H1 (cell line): ENCODE measurements around the gene VPS11. TPM values are rescaled to one million over a fixed set of nuclear protein-coding genes. Genes with fewer than 3 reads are reported as not detected.

Experiments
- CBX8 ChIP-seq: fragments of 300-800, 300-1000 bp; sonication (generic); IDR thresholded peaks from 2 replicates; pipeline ENCODE4 v1.7.1; 2016; ENCODE audit warnings: low read depth, low read length, borderline replicate concordance
- GABPA ChIP-seq: IDR thresholded peaks from 2 replicates; pipeline ENCODE4 v1.6.1; 2011; ENCODE audit warnings: mild to moderate bottlenecking, low read length, moderate library complexity, borderline replicate concordance; ENCODE audit not compliant: insufficient read depth
- TBP ChIP-seq: IDR thresholded peaks from 2 replicates; pipeline ENCODE4 v1.6.1; 2011; ENCODE audit warnings: low read depth, low read length, improper control_type of control experiment
- polyA plus RNA-seq, 7 experiments: library from polyadenylated mRNA; depleted of rRNA in 3 of 7; stranded (reverse) in 5 of 7; unstranded in 2 of 7; fragments of >200 nt in 5 of 7; fragments of 200-250 nt in 2 of 7; gene quantifications; 1 replicate in 5 of 7; 2 replicates in 1 of 7; 4 replicates in 1 of 7; pipeline versions ENCODE4 v1.2.1 to v1.2.3, GENCODE V29; 2011 to 2013; ENCODE audit warnings: missing spikeins in 2 of 7, mixed read lengths in 2 of 7
- total RNA-seq: library from RNA; stranded (reverse); fragmentation: NEBNext Ultra II Directional; extraction: Animal tissue kit (Norgen Biotek cat#: 25700); gene quantifications from 2 replicates; pipeline ENCODE4 v1.2.1, GENCODE V29; 2021
- TF ChIP-seq, protein P1 (sequence below): fragments of 300-600 bp; sonication (generic); IDR thresholded peaks from 2 replicates; pipeline ENCODE4 v1.7.1; 2012; ENCODE audit warnings: low read length, moderate library complexity, mild to moderate bottlenecking, inconsistent platforms; ENCODE audit not compliant: insufficient replicate concordance
- TF ChIP-seq, protein P2 (sequence below): IDR thresholded peaks from 2 replicates; pipeline ENCODE4 v1.6.1; 2011; ENCODE audit warnings: low read length, improper control_type of control experiment
- TF ChIP-seq, protein P3 (sequence below): IDR thresholded peaks from 2 replicates; pipeline ENCODE4 v1.6.1; 2012; ENCODE audit warnings: inconsistent platforms

VPS11 gene
- total and polyA plus RNA-seq, 2 of the 8 experiments (the other 6 are each of a cell fraction or from before 2014, with no cell fraction given) = 13.1 to 15.5 TPM

DNA sequence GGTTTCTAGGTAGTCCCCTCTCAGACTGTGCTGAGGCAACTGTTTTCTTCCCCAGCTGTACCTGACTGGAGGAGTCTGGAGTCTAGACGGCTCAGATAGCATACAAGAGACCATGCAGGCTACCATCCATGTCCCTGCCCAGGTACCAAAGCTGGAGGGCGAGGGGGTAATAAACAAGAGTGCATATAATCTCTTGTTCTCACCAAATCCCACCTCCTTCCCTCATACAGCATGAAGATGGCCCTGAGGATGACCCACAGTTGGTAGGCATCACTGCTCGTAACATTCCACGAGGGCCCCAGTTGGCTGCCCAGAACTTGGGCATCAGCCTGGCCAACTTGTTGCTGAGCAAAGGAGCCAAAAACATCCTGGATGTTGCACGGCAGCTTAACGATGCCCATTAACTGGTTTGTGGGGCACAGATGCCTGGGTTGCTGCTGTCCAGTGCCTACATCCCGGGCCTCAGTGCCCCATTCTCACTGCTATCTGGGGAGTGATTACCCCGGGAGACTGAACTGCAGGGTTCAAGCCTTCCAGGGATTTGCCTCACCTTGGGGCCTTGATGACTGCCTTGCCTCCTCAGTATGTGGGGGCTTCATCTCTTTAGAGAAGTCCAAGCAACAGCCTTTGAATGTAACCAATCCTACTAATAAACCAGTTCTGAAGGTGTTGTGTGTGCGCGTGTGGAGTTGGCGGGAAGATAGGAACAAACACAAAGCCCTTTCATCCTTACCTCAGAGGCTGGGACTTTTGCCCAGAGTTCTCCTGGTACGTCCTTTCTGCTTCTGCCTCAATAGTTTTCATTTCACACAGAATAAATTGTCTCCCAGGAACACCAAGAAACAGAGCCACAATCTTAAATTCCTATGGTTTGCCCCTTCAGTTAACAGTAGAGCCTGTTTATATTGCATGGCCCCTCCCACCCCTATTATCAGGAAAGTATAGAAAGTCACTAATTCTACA is 25.5 kb downstream of the VPS11 start (continued):
- TF ChIP-seq, protein P1, sequence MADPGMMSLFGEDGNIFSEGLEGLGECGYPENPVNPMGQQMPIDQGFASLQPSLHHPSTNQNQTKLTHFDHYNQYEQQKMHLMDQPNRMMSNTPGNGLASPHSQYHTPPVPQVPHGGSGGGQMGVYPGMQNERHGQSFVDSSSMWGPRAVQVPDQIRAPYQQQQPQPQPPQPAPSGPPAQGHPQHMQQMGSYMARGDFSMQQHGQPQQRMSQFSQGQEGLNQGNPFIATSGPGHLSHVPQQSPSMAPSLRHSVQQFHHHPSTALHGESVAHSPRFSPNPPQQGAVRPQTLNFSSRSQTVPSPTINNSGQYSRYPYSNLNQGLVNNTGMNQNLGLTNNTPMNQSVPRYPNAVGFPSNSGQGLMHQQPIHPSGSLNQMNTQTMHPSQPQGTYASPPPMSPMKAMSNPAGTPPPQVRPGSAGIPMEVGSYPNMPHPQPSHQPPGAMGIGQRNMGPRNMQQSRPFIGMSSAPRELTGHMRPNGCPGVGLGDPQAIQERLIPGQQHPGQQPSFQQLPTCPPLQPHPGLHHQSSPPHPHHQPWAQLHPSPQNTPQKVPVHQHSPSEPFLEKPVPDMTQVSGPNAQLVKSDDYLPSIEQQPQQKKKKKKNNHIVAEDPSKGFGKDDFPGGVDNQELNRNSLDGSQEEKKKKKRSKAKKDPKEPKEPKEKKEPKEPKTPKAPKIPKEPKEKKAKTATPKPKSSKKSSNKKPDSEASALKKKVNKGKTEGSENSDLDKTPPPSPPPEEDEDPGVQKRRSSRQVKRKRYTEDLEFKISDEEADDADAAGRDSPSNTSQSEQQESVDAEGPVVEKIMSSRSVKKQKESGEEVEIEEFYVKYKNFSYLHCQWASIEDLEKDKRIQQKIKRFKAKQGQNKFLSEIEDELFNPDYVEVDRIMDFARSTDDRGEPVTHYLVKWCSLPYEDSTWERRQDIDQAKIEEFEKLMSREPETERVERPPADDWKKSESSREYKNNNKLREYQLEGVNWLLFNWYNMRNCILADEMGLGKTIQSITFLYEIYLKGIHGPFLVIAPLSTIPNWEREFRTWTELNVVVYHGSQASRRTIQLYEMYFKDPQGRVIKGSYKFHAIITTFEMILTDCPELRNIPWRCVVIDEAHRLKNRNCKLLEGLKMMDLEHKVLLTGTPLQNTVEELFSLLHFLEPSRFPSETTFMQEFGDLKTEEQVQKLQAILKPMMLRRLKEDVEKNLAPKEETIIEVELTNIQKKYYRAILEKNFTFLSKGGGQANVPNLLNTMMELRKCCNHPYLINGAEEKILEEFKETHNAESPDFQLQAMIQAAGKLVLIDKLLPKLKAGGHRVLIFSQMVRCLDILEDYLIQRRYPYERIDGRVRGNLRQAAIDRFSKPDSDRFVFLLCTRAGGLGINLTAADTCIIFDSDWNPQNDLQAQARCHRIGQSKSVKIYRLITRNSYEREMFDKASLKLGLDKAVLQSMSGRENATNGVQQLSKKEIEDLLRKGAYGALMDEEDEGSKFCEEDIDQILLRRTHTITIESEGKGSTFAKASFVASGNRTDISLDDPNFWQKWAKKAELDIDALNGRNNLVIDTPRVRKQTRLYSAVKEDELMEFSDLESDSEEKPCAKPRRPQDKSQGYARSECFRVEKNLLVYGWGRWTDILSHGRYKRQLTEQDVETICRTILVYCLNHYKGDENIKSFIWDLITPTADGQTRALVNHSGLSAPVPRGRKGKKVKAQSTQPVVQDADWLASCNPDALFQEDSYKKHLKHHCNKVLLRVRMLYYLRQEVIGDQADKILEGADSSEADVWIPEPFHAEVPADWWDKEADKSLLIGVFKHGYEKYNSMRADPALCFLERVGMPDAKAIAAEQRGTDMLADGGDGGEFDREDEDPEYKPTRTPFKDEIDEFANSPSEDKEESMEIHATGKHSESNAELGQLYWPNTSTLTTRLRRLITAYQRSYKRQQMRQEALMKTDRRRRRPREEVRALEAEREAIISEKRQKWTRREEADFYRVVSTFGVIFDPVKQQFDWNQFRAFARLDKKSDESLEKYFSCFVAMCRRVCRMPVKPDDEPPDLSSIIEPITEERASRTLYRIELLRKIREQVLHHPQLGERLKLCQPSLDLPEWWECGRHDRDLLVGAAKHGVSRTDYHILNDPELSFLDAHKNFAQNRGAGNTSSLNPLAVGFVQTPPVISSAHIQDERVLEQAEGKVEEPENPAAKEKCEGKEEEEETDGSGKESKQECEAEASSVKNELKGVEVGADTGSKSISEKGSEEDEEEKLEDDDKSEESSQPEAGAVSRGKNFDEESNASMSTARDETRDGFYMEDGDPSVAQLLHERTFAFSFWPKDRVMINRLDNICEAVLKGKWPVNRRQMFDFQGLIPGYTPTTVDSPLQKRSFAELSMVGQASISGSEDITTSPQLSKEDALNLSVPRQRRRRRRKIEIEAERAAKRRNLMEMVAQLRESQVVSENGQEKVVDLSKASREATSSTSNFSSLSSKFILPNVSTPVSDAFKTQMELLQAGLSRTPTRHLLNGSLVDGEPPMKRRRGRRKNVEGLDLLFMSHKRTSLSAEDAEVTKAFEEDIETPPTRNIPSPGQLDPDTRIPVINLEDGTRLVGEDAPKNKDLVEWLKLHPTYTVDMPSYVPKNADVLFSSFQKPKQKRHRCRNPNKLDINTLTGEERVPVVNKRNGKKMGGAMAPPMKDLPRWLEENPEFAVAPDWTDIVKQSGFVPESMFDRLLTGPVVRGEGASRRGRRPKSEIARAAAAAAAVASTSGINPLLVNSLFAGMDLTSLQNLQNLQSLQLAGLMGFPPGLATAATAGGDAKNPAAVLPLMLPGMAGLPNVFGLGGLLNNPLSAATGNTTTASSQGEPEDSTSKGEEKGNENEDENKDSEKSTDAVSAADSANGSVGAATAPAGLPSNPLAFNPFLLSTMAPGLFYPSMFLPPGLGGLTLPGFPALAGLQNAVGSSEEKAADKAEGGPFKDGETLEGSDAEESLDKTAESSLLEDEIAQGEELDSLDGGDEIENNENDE = no peak
- no peak for TF ChIP-seq CBX8
- no peak for TF ChIP-seq TBP
- TF ChIP-seq, protein P2, sequence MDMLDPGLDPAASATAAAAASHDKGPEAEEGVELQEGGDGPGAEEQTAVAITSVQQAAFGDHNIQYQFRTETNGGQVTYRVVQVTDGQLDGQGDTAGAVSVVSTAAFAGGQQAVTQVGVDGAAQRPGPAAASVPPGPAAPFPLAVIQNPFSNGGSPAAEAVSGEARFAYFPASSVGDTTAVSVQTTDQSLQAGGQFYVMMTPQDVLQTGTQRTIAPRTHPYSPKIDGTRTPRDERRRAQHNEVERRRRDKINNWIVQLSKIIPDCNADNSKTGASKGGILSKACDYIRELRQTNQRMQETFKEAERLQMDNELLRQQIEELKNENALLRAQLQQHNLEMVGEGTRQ = no peak
- TF ChIP-seq, protein P3, sequence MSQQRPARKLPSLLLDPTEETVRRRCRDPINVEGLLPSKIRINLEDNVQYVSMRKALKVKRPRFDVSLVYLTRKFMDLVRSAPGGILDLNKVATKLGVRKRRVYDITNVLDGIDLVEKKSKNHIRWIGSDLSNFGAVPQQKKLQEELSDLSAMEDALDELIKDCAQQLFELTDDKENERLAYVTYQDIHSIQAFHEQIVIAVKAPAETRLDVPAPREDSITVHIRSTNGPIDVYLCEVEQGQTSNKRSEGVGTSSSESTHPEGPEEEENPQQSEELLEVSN = no peak
- TF ChIP-seq GABPA = no peak
